HEK293 (cell line): Measurements from ENCODE around the gene SETD7.

Source experiments
- CTCF ChIA-PET: fragments of 350-600 bp; formaldehyde crosslinking; extraction: SDS; loops from one replicate; lab custom pipeline; 2021; ENCODE audit warnings: antibody characterized with exemption; lab: Yijun Ruan, JAX
- POLR2A ChIA-PET: fragments of 300-600 bp; formaldehyde crosslinking; extraction: SDS; loops from one replicate; lab custom pipeline; 2020; ENCODE audit warnings: antibody characterized with exemption, inconsistent platforms; lab: Yijun Ruan, JAX
- H3K27ac ChIP-seq: fragments of 200-500 bp; sonication (Bioruptor generic); 2 replicates; pipeline ENCODE4 v1.5.1; 2014; ENCODE audit warnings: low read depth, low read length, control low read depth, inconsistent platforms; ENCODE audit errors: extremely low read depth
- H3K36me3 ChIP-seq, 2 experiments: fragments of 200-500 bp in 1 of 2; sonication (Bioruptor generic) in 1 of 2; 1 replicate in 1 of 2; 2 replicates in 1 of 2; pipeline ENCODE4 v1.5.1; 2014 to 2017; ENCODE audit warnings: inconsistent platforms in 2 of 2, low read length in 2 of 2; ENCODE audit not compliant: control insufficient read depth in 2 of 2, insufficient read depth in 1 of 2
- H3K4me1 ChIP-seq: fragments of 200-500 bp; sonication (Bioruptor generic); 2 replicates; pipeline ENCODE4 v1.5.1; 2014; ENCODE audit warnings: mild to moderate bottlenecking, low read length, inconsistent platforms; ENCODE audit not compliant: control insufficient read depth, insufficient read depth
- H3K4me3 ChIP-seq: 2 replicates; pipeline ENCODE4 v1.5.1; 2011; ENCODE audit warnings: low read depth, mild to moderate bottlenecking, control low read depth, low read length, moderate library complexity
- H3K9me3 ChIP-seq: fragments of 200-500 bp; sonication (Bioruptor generic); 2 replicates; pipeline ENCODE4 v1.5.1; 2014; ENCODE audit warnings: low read depth, low read length, inconsistent platforms; ENCODE audit not compliant: control insufficient read depth, insufficient read depth
- BCL11B ChIP-seq: fragments of 450-650 bp; formaldehyde crosslinking; IDR thresholded peaks from 2 replicates; pipeline ENCODE4 v1.5.1; 2016; ENCODE audit warnings: low read depth, missing biosample characterization, missing genetic modification characterization
- FEZF1 ChIP-seq: fragments of 450-650 bp; formaldehyde crosslinking; IDR thresholded peaks from 2 replicates; pipeline ENCODE4 v1.5.1; 2016; ENCODE audit warnings: missing biosample characterization, missing genetic modification characterization
- IKZF3 ChIP-seq: fragments of 450-650 bp; IDR thresholded peaks from 2 replicates; pipeline ENCODE4 v1.5.0; 2018; ENCODE audit warnings: missing biosample characterization, mild to moderate bottlenecking, missing genetic modification characterization, moderate library complexity
- PRDM6 ChIP-seq: fragments of 450-650 bp; formaldehyde crosslinking; IDR thresholded peaks from 2 replicates; pipeline ENCODE4 v1.5.1; 2017; ENCODE audit warnings: missing biosample characterization, missing genetic modification characterization
- SALL2 ChIP-seq: fragments of 450-650 bp; formaldehyde crosslinking; IDR thresholded peaks from 2 replicates; pipeline ENCODE4 v1.5.0; 2017; ENCODE audit warnings: missing biosample characterization, mild to moderate bottlenecking, missing genetic modification characterization, borderline replicate concordance
- SCRT1 ChIP-seq: fragments of 450-650 bp; formaldehyde crosslinking; IDR thresholded peaks from 2 replicates; pipeline ENCODE4 v1.5.1; 2016; ENCODE audit warnings: missing biosample characterization, missing genetic modification characterization, borderline replicate concordance
- SP7 ChIP-seq: fragments of 450-650 bp; formaldehyde crosslinking; IDR thresholded peaks from 2 replicates; pipeline ENCODE4 v1.5.1; 2016; ENCODE audit warnings: missing biosample characterization, missing genetic modification characterization
- WT1 ChIP-seq: fragments of 450-650 bp; formaldehyde crosslinking; IDR thresholded peaks from 2 replicates; pipeline ENCODE4 v1.5.1; 2016; ENCODE audit warnings: missing biosample characterization, missing genetic modification characterization
- YY1 ChIP-seq: fragments of 450-650 bp; formaldehyde crosslinking; IDR thresholded peaks from 2 replicates; pipeline ENCODE4 v1.5.1; 2018; ENCODE audit warnings: missing biosample characterization, missing genetic modification characterization
- ZBTB11 ChIP-seq: fragments of 450-650 bp; formaldehyde crosslinking; conservative IDR thresholded peaks from 2 replicates; pipeline ENCODE4 v1.5.1; 2016; ENCODE audit warnings: low read depth, missing biosample characterization, missing genetic modification characterization
- ZBTB26 ChIP-seq: fragments of 450-650 bp; formaldehyde crosslinking; optimal IDR thresholded peaks from 2 replicates; pipeline ENCODE3; 2016; ENCODE audit warnings: missing biosample characterization, mild to moderate bottlenecking, missing genetic modification characterization
- ZEB2 ChIP-seq: fragments of 450-650 bp; formaldehyde crosslinking; IDR thresholded peaks from 2 replicates; pipeline ENCODE4 v1.5.1; 2016; ENCODE audit warnings: missing biosample characterization, missing genetic modification characterization
- ZNF174 ChIP-seq: fragments of 450-650 bp; formaldehyde crosslinking; IDR thresholded peaks from 2 replicates; pipeline ENCODE4 v1.5.0; 2017; ENCODE audit warnings: missing biosample characterization, mild to moderate bottlenecking, missing genetic modification characterization
- ZNF214 ChIP-seq: fragments of 450-650 bp; formaldehyde crosslinking; IDR thresholded peaks from 2 replicates; pipeline ENCODE4 v1.5.1; 2017; ENCODE audit warnings: missing biosample characterization, mild to moderate bottlenecking, missing genetic modification characterization, borderline replicate concordance
- ZNF221 ChIP-seq: fragments of 450-650 bp; formaldehyde crosslinking; IDR thresholded peaks from 2 replicates; pipeline ENCODE4 v1.5.1; 2017; ENCODE audit warnings: missing biosample characterization, missing genetic modification characterization, borderline replicate concordance
- ZNF362 ChIP-seq: fragments of 450-650 bp; formaldehyde crosslinking; IDR thresholded peaks from 2 replicates; pipeline ENCODE4 v1.5.1; 2016; ENCODE audit warnings: missing biosample characterization, missing genetic modification characterization
- ZNF404 ChIP-seq: fragments of 450-650 bp; formaldehyde crosslinking; IDR thresholded peaks from 2 replicates; pipeline ENCODE4 v1.5.1; 2017; ENCODE audit warnings: missing biosample characterization, missing genetic modification characterization
- ZNF510 ChIP-seq: fragments of 450-650 bp; formaldehyde crosslinking; IDR thresholded peaks from 2 replicates; pipeline ENCODE4 v1.5.1; 2018; ENCODE audit warnings: mild to moderate bottlenecking, missing genetic modification characterization, missing biosample characterization; ENCODE audit not compliant: insufficient replicate concordance
- ZNF629 ChIP-seq: fragments of 450-650 bp; formaldehyde crosslinking; IDR thresholded peaks from 2 replicates; pipeline ENCODE4 v1.5.1; 2017; ENCODE audit warnings: missing biosample characterization, missing genetic modification characterization
- ZNF645 ChIP-seq: fragments of 450-650 bp; formaldehyde crosslinking; IDR thresholded peaks from 2 replicates; pipeline ENCODE4; 2016; ENCODE audit warnings: missing biosample characterization, missing genetic modification characterization
- ZNF677 ChIP-seq: fragments of 450-650 bp; IDR thresholded peaks from 2 replicates; pipeline ENCODE4 v1.5.0; 2018; ENCODE audit warnings: missing biosample characterization, mild to moderate bottlenecking, missing genetic modification characterization, moderate library complexity
- ZNF707 ChIP-seq: fragments of 450-650 bp; formaldehyde crosslinking; IDR thresholded peaks from 2 replicates; pipeline ENCODE4 v1.5.1; 2016; ENCODE audit warnings: missing biosample characterization, missing genetic modification characterization
- ZNF837 ChIP-seq: fragments of 450-650 bp; formaldehyde crosslinking; IDR thresholded peaks from 2 replicates; pipeline ENCODE4 v1.5.1; 2016; ENCODE audit warnings: missing biosample characterization, missing genetic modification characterization
- ZSCAN18 ChIP-seq: fragments of 450-650 bp; formaldehyde crosslinking; IDR thresholded peaks from 2 replicates; pipeline ENCODE4 v1.5.1; 2016; ENCODE audit warnings: missing biosample characterization, missing genetic modification characterization
- ZSCAN5A ChIP-seq: fragments of 450-650 bp; formaldehyde crosslinking; IDR thresholded peaks from 2 replicates; pipeline ENCODE4 v1.5.1; 2016; ENCODE audit warnings: missing biosample characterization, missing genetic modification characterization

The SETD7 gene

GRCh38 chr4:139458543-139458942, 97.5 kb downstream of the SETD7 start:
- POLR2A ChIA-PET, result no interaction called here
- Histone ChIP-seq H3K27ac (no peak overlapping the region), H3K4me3 (no peak overlapping the region), H3K9me3 (no peaks in the 10 kb centered on the region), H3K4me1 (0 out of 2 replicates have a peak, but pooled peaks cover 3% of the 10 kb centered on the region), H3K36me3 (no peaks in the 10 kb centered on the region)
- CTCF ChIA-PET, result no interaction called here
- peak; percentile 46; the same call in 1 of the 2 replicates for TF ChIP-seq SP7
- no peak for TF ChIP-seq ZNF404
- TF ChIP-seq ZSCAN18 (tag by site-specific recombination), result no peak
- TF ChIP-seq ZBTB26 (tag by site-specific recombination), result no peak
- TF ChIP-seq IKZF3 (tag by site-specific recombination), result no peak
- TF ChIP-seq ZNF707 (tag by site-specific recombination), result no peak
- TF ChIP-seq ZNF214 (tag by site-specific recombination), result no peak
- peak; percentile 54; the same call in 1 of the 2 replicates for TF ChIP-seq PRDM6 (tag by site-specific recombination)
- TF ChIP-seq WT1 (tag by site-specific recombination), result no peak
- TF ChIP-seq ZNF837 (tag by site-specific recombination), result no peak
- no peak for TF ChIP-seq ZNF510 (tag by site-specific recombination)
- peak; percentile 30; the same call in 1 of the 2 replicates for TF ChIP-seq FEZF1
- TF ChIP-seq ZNF174 (tag by site-specific recombination), result no peak
- no peak for TF ChIP-seq ZSCAN5A (tag by site-specific recombination)
- no peak for TF ChIP-seq ZNF645 (tag by site-specific recombination)
- no peak for TF ChIP-seq SALL2 (tag by site-specific recombination)
- no peak for TF ChIP-seq ZNF629
- TF ChIP-seq BCL11B, result no peak
- no peak for TF ChIP-seq SCRT1 (tag by site-specific recombination)
- no peak for TF ChIP-seq ZBTB11 (tag by site-specific recombination)
- no peak for TF ChIP-seq ZNF362 (tag by site-specific recombination)
- TF ChIP-seq ZEB2, result no peak
- no peak for TF ChIP-seq YY1
- TF ChIP-seq ZNF221, result no peak
- no peak for TF ChIP-seq ZNF677 (tag by site-specific recombination)
